HG03139 (cell line): ENCODE measurements around the gene NXPH1.

Experiments
- ATAC-seq: cut with Tn5 transposase; IDR thresholded peaks from one replicate; pipeline ENCODE4 v1.9.1; 2021; ENCODE audit not compliant: unreplicated experiment

Gene NXPH1

GRCh38 chr7:8433477-8434289 is at the start of gene NXPH1:
NXPH1 (plus strand) TSS chr7:8433609.
- ATAC-seq, result no peak

DNA sequence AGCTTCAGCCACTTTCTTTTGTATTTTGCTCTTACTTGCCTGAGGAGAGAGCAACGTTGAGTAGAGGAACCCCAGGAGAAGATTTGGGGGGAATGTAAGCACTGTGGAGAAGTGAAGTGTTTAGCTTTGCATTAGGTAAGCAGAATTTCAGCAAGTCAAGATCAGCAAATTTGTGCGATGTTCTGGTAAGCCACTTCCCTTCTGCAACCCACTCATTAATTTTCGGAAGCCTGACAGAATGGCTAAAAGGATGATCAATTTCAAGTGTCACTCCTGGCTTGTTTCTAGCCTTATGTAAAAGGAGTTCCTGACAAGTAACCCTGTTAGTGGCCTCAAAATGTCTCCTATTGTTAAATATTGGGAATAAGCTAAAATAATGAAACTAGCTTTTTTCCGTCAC is 48.5 kb upstream of the NXPH1 start:
- no peak for ATAC-seq

DNA sequence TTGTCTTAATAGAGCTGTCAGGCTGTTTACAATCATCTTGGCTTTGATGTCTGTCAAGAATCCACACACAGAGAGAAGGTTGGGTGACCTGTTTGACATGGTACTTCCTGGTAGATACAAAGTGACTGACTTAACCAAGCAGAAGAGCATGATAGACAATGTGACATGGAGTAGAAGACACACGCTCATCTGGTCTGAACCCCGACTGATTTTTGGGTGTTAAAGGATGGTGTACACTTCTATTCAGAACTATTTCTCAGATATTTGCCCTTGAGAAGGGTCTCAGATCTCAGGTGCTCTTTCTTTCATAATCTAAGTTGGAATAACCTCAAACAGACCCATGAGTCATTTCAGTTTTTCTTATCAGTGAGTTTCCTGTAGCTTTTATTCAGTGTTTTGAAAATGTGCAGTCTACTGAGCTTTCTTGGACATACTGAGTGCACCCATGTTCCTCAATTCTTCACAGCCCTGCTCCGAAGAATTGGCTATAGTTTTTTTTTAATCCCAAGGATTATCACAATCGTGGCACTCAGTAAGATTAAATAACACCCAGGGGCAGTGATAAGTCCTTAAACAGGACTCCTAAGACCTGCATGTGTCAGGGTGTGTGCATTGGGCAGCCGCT is 46.4 kb upstream of the NXPH1 start:
- peak; percentile 78 for ATAC-seq

- ATAC-seq, result peak; percentile 39
Observed at GRCh38 chr7:8387551-8388256, 45.7 kb upstream of the NXPH1 start.

DNA sequence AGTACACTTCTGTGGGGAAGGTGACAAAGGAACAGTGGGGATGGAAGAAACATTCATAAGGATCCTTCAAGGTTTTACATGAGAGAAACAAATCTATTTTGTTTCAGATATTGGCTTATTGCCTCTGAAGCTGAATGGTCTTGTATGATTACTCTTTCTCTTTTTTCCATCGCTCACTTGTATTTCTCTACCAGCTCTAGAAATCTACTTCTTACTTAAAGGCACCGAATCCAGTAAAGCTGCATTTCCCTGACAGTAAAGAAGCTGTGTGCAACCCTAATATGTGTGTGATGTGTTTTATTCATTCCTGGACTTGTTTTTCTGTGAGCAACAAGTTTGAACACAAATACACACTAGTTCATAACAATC is 45.2 kb upstream of the NXPH1 start:
- ATAC-seq, result no peak

DNA sequence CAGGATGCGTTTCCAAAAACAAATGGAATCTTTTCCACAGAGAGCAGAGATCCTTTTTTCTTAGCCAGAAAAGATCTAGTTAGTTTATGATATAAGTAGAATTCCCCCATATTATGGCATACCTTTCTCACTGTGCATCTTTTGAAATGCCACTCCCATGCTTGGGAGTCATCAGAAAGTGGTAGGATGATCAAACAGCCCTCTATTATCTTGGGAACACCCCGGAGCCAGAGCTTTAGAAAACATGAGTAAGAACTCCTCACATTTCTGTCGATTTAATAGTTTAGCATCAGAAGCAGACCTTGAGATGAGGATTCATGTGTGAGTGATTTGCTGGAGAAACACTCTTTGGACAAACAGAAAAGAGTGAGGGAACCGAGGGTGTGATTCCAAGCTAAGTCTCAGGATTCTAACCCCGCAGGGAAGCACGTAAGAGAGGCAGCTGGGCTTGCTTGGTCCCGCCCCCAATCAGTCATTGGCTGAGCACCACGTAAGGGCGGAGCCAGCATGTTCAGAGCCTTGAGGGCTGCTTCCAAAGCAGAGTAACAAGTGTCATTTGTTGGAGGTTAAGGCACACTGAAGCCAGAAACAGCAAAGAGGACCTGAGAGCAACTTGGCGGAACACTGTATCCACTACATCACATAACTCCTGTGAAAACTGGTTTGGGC is 43.7 kb upstream of the NXPH1 start:
- no peak for ATAC-seq

GRCh38 chr7:8390262-8390626 is 43.2 kb upstream of the NXPH1 start:
- no peak for ATAC-seq

DNA sequence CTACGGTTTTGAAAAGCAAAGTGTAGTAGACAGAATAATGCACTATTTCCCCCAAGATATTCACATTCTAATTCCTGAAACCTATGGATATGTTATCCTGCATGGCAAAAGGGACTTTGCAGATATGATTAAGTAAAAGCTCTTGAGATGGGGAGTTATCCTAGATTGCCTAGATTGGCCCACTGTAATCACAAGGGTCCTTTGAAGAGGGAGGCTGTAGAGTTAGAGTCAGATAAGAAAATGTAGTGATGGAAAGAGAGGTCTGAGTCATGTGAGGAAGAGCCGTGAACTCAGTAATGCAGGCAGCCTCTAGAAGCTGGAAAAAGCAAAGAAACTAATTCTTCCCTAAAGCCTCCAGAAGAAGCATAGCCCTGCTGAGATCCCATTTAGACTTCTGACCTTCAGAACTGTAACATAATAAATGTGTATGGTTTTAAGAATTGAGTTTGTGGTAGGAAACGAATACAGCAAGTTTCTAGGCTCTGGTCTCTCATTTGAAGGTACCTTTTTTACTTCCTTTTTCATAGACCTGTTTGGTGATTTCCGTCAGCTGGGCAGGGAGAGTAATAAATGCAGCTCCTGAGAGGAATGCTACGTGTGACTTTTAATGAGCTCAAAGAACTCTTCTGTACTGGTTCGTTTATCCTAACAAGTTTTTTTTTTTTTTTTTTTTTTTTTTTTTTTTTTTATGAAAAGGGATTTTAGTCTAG is 41.9 kb upstream of the NXPH1 start:
- ATAC-seq, result no peak

- no peak for ATAC-seq
Observed at GRCh38 chr7:8396294-8396693, 37.1 kb upstream of the NXPH1 start.

DNA sequence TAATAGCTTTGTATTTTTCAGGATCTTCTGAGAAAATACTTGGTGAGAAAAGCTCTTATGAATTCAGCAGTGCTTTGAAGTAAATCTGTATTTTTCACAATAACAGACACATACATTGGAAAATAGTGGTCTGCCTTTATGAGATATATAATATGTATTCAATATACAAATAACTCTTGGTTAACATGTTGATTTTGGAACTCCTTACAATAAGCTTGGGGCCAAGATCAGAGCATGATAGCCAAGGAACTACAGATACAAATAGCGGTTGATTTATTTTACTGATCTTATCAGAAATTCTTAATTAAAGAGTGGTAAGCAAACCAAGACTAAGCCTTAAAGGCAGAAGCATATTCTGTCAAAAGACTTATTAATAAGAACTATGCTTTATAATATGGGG is 24.5 kb upstream of the NXPH1 start:
- ATAC-seq, result no peak

DNA sequence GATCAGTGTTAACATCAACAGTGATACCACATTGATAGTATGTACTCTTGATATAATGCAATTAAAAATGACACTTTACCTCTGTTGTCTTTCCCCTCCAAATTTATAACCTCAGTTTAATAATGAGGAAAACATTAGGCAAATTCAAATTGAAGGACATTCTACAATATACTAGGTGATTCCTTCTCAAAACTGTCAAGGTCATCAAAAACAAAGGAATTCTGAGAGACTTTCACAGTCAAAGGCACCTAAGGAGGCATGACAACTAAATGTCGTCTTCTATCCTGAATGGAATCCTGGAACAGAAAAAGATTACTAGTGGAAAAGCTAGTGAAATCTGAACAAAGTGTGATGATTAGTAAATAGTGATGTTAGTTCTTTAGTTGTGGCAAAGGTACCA is 22.3 kb upstream of the NXPH1 start:
- no peak for ATAC-seq

DNA sequence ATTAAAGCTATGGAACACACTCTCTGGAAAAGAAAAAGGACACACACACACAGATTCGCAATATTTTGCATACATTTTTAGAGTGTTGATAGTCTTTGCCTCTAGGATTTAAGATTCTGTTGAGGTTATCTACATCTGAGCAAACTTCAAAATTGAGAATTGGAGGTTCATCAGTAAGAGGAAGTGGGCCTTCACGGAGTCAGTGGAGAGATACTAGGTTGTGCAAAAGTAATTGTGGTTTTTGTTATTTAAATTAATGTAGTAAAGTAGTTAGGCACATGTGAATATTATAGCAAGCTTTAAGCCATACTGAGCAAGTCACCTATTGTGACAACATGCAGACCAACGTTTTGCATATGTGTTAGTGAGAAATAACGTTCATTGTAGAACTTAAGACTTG is 19.8 kb upstream of the NXPH1 start:
- ATAC-seq, result no peak

- no peak for ATAC-seq
Observed at GRCh38 chr7:8418629-8419245, 14.7 kb upstream of the NXPH1 start.

- ATAC-seq, result no peak
Observed at GRCh38 chr7:8422177-8422576, 11.2 kb upstream of the NXPH1 start.

DNA sequence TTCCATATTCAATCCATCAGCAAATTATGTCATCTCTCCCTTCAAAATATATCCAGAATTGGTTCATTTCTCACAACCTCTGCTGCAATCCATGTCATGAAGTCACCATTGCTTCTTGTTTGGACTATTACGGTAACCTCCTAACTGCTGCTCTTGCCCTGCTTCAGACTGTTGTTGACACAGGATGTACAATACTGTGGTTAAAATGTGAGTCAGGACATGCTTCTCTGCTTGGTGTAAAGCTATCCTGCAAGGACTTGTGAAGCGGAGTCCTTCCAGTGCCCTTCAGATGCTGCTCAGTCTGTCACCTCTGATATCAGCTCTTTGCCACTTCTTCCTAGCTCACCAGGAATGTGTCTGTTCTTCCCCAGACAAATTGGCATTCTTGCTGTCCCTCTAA is 10.4 kb upstream of the NXPH1 start:
- no peak for ATAC-seq

- ATAC-seq, result no peak
Observed at GRCh38 chr7:8425223-8425622, 8.2 kb upstream of the NXPH1 start.

- no peak for ATAC-seq
Observed at GRCh38 chr7:8430643-8431042, 2.8 kb upstream of the NXPH1 start.

DNA sequence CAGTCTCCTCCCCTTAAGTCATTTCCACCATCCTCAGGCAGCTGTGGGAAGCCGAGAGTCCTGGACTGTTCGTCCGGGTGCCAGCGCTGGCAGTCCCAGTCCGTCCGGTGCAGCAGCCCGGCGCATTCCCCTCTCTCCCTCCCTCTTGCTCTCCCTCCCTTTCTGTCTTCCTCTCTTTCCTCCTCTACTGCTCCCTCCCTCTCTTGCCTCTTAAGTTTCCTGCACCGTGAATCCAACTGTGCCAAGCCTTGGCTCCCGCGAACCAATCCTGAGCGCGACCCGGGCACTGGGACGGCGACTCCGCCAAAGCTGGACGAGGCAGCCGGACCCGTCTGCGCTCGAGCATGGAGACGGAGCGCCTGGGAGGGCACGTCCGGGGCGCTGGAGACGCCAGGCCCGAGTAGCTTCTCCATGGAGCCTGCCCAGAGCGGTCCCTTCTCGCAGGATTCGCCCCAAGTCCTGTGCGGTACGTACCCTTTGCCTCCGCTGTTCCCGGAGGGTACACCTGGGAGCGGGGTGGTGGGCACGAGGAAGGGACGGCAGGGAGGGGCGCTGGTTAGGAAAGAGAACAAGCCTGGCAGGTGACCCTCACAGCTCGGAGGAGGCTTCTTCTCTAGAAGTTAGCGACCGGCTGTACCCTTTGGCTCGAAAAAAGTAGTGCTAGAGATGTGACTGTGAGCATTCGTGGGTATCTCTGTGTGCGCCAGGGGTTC is 1.0 kb downstream of the NXPH1 start:
- no peak for ATAC-seq

DNA sequence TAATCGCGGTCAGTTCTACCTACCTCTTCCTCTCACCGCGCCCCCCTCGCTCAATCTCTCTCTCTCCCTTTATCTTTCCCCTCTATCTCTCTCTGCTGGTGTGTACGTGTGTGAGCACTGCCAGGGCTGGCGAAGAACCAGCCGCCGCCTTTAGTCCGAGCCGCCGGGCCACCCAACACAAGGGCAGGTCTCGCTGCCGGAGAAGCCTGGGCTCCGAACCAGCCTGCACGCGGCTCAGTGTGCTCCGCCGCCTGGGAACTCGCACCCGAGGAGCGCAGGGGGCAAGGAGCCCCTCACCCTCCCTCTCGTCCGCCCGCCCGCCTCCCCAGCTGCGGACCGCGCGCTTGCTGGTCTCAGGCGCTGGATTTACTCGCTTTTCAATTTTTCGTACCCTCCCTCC is 1.7 kb downstream of the NXPH1 start:
- ATAC-seq, result no peak
